Fibroblast of lung (primary cell): ENCODE data around the gene VEGFC. TPM values are rescaled to one million over a fixed set of nuclear protein-coding genes. Genes with fewer than 3 reads are reported as not detected.

ENCODE experiments used
- DNase-seq, 2 donors: peaks; one replicate each; pipeline versions ENCODE4 v3.0.0 to v3.0.0-alpha.2; 2010; ENCODE audit warnings: low read depth in 2 of 2
- H2AFZ ChIP-seq: 2 replicates; pipeline ENCODE4 v1.5.1; 2012; ENCODE audit warnings: low read length, control low read depth, inconsistent platforms
- H3K27ac ChIP-seq: 2 replicates; pipeline ENCODE4 v1.5.1; 2011; ENCODE audit warnings: low read length, control low read depth; ENCODE audit not compliant: insufficient read depth
- H3K27me3 ChIP-seq: 2 replicates; pipeline ENCODE4 v1.5.1; 2011; ENCODE audit warnings: mild to moderate bottlenecking, low read length; ENCODE audit not compliant: control insufficient read depth, insufficient read depth
- H3K36me3 ChIP-seq: 2 replicates; pipeline ENCODE4 v1.5.1; 2011; ENCODE audit warnings: low read length; ENCODE audit not compliant: control insufficient read depth, insufficient read depth
- H3K4me1 ChIP-seq: 2 replicates; pipeline ENCODE4 v1.5.1; 2011; ENCODE audit warnings: low read length; ENCODE audit not compliant: control insufficient read depth, insufficient read depth; ENCODE audit errors: extremely low read depth
- H3K4me2 ChIP-seq: 2 replicates; pipeline ENCODE4 v1.5.1; 2011; ENCODE audit warnings: low read length, control low read depth; ENCODE audit not compliant: insufficient read depth; ENCODE audit errors: extremely low read depth
- H3K4me3 ChIP-seq, 4 experiments: fragments of 200-600 bp in 1 of 4; sonication (generic) in 1 of 4; replicated peaks in 1 of 4; 2 replicates each; pipeline ENCODE4 v1.5.1; 2011 to 2016; ENCODE audit warnings: low read length in 4 of 4, low read depth in 3 of 4, mild to moderate bottlenecking in 3 of 4, control low read depth in 2 of 4, inconsistent platforms in 1 of 4, mixed read lengths in 1 of 4; ENCODE audit not compliant: insufficient read depth in 1 of 4; ENCODE audit errors: control extremely low read depth in 1 of 4
- H3K79me2 ChIP-seq: 2 replicates; pipeline ENCODE4 v1.5.1; 2012; ENCODE audit warnings: mild to moderate bottlenecking, low read length, inconsistent platforms; ENCODE audit not compliant: control insufficient read depth, insufficient read depth
- H3K9ac ChIP-seq: 2 replicates; pipeline ENCODE4 v1.5.1; 2011; ENCODE audit warnings: mild to moderate bottlenecking, low read length, control low read depth; ENCODE audit not compliant: insufficient read depth
- H3K9me3 ChIP-seq: 2 replicates; pipeline ENCODE4 v1.5.1; 2012; ENCODE audit warnings: low read depth, low read length; ENCODE audit not compliant: control insufficient read depth, insufficient read depth
- H4K20me1 ChIP-seq: 2 replicates; pipeline ENCODE4 v1.5.1; 2011; ENCODE audit warnings: low read length; ENCODE audit not compliant: control insufficient read depth, insufficient read depth; ENCODE audit errors: extremely low read depth
- CTCF ChIP-seq, 2 donors: IDR thresholded peaks in 1 of 2; conservative IDR thresholded peaks in 1 of 2; 1 replicate in 1 of 2; 2 replicates in 1 of 2; pipeline ENCODE4 v1.5.1; 2011 to 2012; ENCODE audit warnings: low read length in 2 of 2, control low read depth in 1 of 2, inconsistent platforms in 1 of 2, low read depth in 1 of 2, mild to moderate bottlenecking in 1 of 2
- EZH2 ChIP-seq: IDR thresholded peaks from 2 replicates; pipeline ENCODE4 v1.5.1; 2012; ENCODE audit warnings: low read length, control low read depth, mild to moderate bottlenecking; ENCODE audit errors: missing control alignments
- polyA plus RNA-seq, 2 donors: library from polyadenylated mRNA; depleted of rRNA in 1 of 2; stranded (reverse) in 1 of 2; unstranded in 1 of 2; fragments of >200 nt; gene quantifications; 2 replicates each; pipeline ENCODE4 v1.2.1, GENCODE V29; 2011 to 2012; ENCODE audit warnings: missing spikeins in 1 of 2
- total RNA-seq: library from RNA; depleted of rRNA; stranded (reverse); fragments of >200 nt; gene quantifications from 2 replicates; pipeline ENCODE4 v1.2.1, GENCODE V29; 2014

Gene VEGFC
- total and polyA plus RNA-seq, 2 donors (not counting 1 experiment from before 2014, with no cell fraction given): 67.2 to 74.2 TPM

DNA sequence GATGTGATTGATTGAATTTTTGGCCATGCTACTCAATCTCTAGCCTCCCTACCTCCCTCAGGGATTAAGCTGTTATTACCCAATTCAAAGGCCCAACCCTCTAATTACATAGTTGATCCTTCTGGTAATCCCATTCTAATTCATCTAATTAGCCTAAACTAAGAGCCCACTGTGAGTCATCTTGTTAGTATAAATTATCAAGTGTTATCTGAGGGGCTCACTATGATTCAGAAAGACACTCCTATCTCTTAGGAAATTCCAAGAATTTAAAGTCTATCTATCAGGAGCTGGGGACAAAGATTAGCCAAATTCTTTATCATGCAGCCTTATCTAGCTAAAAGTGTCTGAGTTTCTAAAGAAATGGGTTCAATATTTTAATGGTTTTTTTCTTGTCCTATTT, 32.9 kb upstream of the VEGFC start:
- Histone ChIP-seq H3K4me1 (no peaks in the 10 kb centered on the region), H3K36me3 (no peaks in the 10 kb centered on the region), H3K9me3 (no peaks in the 10 kb centered on the region), H3K4me3 (no peak overlapping the region), H3K27me3 (no peaks in the 10 kb centered on the region), H4K20me1 (no peaks in the 10 kb centered on the region), H2AFZ (no peak overlapping the region), H3K27ac (no peak overlapping the region), H3K9ac (no peak overlapping the region), H3K4me2 (no peak overlapping the region), H3K79me2 (no peaks in the 10 kb centered on the region)
- DNase-seq: no peak
- TF ChIP-seq EZH2: no peak
- no peak for TF ChIP-seq CTCF (conservative IDR thresholded peaks at IDR 0.05 in 1 of 2, IDR thresholded peaks at IDR 0.05 in 1 of 2; ENCODE audit: low read depth in 1 of 2, low read length in 2 of 2)

GRCh38 chr4:176824645-176825366, 32.1 kb upstream of the VEGFC start:
- H3K9me3 ChIP-seq: no peaks in the 10 kb centered on the region
- H3K36me3 ChIP-seq: no peaks in the 10 kb centered on the region
- no peaks in the 10 kb centered on the region for H3K4me1 ChIP-seq
- H3K79me2 ChIP-seq: no peaks in the 10 kb centered on the region
- H3K4me3 ChIP-seq: no peak overlapping the region
- no peaks in the 10 kb centered on the region for H3K27me3 ChIP-seq
- DNase-seq: peak in 1 of 2 donors; percentile 63
- no peak overlapping the region for H2AFZ ChIP-seq
- no peak overlapping the region for H3K4me2 ChIP-seq
- no peaks in the 10 kb centered on the region for H4K20me1 ChIP-seq
- no peak for TF ChIP-seq CTCF (conservative IDR thresholded peaks at IDR 0.05 in 1 of 2, IDR thresholded peaks at IDR 0.05 in 1 of 2; ENCODE audit: low read depth in 1 of 2, low read length in 2 of 2)
- TF ChIP-seq EZH2: no peak
- no peak overlapping the region for H3K27ac ChIP-seq
- H3K9ac ChIP-seq: no peak overlapping the region

DNA sequence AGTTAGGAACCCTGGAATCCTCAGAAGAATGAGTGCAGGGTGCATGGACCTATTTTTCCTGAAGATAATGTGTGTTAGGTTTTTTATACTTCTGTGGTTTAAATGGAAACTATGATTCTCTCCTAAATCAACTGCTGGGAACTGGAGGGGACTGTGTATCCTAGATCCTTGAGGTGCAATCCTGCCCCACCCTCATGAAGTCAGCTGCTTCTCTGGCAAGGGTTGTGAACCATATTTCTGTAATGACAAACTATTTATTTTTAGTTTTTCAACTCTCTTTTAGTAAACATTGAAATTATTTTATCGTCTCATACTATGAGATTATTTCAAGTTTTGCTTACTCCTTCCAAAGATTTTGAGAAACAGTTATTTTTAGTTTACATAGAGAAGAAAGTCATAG, 25.8 kb upstream of the VEGFC start:
- Histone ChIP-seq H3K4me1 (peaks cover 2% of the 10 kb centered on the region), H3K27ac (no peak overlapping the region), H3K36me3 (no peaks in the 10 kb centered on the region), H3K9me3 (no peaks in the 10 kb centered on the region), H3K4me2 (peak overlapping the region; percentile 40), H3K4me3 (no peak overlapping the region), H3K27me3 (no peaks in the 10 kb centered on the region), H2AFZ (peak overlapping the region; percentile 19), H3K79me2 (no peaks in the 10 kb centered on the region), H3K9ac (no peak overlapping the region), H4K20me1 (no peaks in the 10 kb centered on the region)
- TF ChIP-seq EZH2 (no peak), CTCF (conservative IDR thresholded peaks at IDR 0.05 in 1 of 2, IDR thresholded peaks at IDR 0.05 in 1 of 2; ENCODE audit: low read depth in 1 of 2, low read length in 2 of 2) (no peak)
- DNase-seq: peak; percentile 29 to 44
